Activated CD4-positive, alpha-beta T cell treated with anti-CD3 and anti-CD28 coated beads, Interleukin-2, amount 10 ng/mL, durations not matched to agents 24 days and 14 days (primary cell): ENCODE results near the gene TEX13B. TPM values are rescaled to one million over a fixed set of nuclear protein-coding genes. Genes with fewer than 3 reads are reported as not detected.

Experiments used
- total RNA-seq: library from RNA; stranded (reverse); gene quantifications from 2 replicates; pipeline ENCODE4 v1.2.3, GENCODE V29; 2022

TEX13B gene
- total RNA-seq, 1 donor from 2014 or later = not detected

Other genes starting within 250 kb of the TEX13B start
- gene TSC22D3, start 206.6 kb downstream of the TEX13B start, total RNA-seq = 17.4 and 18.2 TPM in 2 replicates
- not detected in 2 replicates for gene NCBP2L, start 204.6 kb downstream of the TEX13B start, total RNA-seq
- gene MID2, start 156.5 kb downstream of the TEX13B start, total RNA-seq = 4.5 and 5.2 TPM in 2 replicates
- 0.58 TPM in 1 of 2 replicates, not detected in the other for gene VSIG1, start 62.7 kb upstream of the TEX13B start, total RNA-seq
- gene PSMD10, start 109.2 kb upstream of the TEX13B start, total RNA-seq = 45.2 and 54.8 TPM in 2 replicates
- 7.8 and 9.4 TPM in 2 replicates for gene ATG4A, start 109.4 kb upstream of the TEX13B start, total RNA-seq